T-helper 1 cell treated with Interleukin-12 subunit alpha and Interleukin-12 subunit beta and Interleukin-4 antibody, amounts not matched to agents 30 ng/mL and 1 ng/mL, for 36 hours (primary cell): ENCODE data around the gene ADGRV1. TPM values are rescaled to one million over a fixed set of nuclear protein-coding genes. Genes with fewer than 3 reads are reported as not detected.

Experiments
- intact Hi-C: fragments of 100-400 bp; cut with micrococcal nuclease; formaldehyde crosslinking; loops from one replicate; pipeline ENCODE4 v1.15.1; 2024
- total RNA-seq: library from RNA; stranded (reverse); gene quantifications from 2 replicates; pipeline ENCODE4 v1.2.3, GENCODE V29; 2022

ADGRV1 gene
- total RNA-seq, 1 donor from 2014 or later: 0.05 TPM

DNA sequence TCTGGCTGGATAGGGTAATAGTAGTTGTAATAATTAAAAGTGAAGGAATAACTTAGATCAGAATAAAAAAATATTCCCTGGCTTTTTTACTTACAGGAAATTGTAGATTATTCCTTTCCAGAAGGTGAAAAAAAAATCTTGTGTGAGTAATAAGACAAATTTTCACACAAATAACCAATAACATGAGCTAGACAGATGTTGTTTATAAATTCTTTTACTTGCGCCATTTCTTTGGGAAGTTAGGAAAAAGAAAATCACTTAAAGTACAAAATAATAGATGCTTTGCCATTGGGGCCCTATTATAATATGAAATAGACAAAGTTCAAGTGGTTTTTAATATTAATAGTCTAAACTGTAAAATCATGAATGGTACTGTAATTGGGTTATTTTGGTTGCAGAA, 620.4 kb downstream of the ADGRV1 start:
- intact Hi-C loops: no loop called here

DNA sequence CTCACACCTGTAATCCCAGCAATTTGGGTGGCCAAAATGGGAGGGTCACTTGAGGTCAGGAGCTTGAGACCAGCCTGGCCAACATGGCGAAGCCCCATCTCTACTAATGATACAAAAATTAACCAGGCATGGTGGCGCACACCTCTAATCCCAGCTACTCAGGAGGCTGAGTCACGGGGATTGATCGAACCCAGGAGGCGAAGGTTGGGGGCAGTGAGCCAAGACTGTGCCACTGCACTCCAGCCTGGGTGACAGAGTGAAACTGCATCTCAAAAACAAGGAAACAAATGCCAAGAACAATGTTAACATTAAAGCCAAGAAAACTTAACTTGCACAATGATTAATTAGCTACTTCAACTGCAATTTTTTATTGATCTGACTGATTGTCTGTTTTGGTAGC, 621.9 kb downstream of the ADGRV1 start:
- intact Hi-C loops: no loop called here

DNA sequence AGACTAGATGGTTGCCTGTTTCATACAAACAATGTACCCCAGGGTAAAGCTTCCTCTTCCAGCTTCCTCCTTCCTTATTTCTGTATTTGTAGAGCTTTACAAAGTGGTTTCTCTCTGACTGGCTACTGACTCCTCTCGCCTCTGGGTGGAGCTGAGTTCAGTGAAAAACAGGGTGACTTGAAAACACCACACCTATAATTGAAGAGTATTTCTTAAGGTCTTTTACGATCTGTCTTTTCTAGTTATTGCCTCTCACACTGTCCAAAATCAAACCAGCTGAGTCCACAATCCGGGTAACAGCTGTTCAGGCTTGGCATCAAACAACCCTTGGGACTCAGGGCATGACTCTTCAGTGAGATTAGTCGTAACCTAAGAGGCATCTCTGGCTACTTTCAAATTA, 624.2 kb downstream of the ADGRV1 start:
- intact Hi-C loops: loop anchor here (2.0 kb wide), 1 partner anchor 20 kb away; no protein-coding TSS in a partner anchor

DNA sequence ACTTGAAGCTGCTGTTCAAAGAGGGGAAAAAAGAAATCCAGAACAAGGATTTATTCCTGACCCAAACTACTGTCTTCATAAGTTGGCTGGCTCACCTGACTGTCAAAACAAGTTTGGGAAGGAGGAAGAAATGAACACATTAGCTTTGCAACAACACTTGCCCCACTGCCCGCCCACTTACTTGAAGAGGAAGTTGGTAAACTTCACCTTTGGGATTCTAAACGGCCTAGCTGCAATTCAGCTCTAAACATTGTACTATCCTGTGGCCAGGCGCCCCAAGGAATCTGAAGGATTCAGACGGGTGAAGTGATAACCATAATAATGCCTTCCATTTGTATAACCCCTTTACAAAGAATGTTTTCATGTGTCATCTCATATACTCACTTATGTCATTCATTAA, 625.1 kb downstream of the ADGRV1 start:
- intact Hi-C loops: loop anchor here (2.0 kb wide), 1 partner anchor 21 kb away; no protein-coding TSS in a partner anchor

DNA sequence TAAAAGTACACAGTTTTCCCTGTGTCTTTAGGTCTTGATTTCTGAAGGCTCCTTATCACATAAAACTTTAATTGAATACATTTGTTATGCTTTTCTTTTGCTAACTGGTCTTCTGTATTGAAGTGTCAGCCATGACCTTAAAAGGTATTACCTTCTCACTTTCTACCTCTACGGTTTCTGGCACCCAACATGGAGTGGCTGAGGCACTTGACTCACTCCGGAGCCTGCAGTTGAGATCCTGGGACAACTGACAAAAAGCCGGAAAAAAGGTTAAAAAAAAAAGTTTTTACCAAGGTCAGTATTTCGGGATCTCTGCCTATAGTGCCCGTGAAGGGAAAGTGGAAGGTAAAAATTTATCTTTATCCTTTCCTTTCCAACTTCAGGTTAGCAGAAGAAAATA, 627.5 kb downstream of the ADGRV1 start:
- intact Hi-C loops: no loop called here

DNA sequence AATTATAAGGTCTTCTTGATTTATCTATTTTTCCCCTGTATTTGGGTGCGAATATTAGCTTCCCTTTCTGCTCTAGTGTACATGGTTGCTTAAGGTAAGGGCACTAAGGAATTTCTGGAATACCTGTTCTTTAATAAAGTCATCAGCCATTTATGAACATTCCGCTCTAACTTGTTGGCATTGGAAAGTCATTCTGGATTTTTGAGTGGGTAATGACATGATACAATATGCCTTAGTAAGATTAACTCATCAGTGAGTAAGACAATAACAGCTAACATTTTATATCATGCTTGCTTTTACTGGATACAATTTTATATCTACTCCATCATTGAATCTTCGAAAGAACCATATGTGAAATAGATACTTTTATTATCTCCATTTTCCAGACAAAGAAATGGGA, 628.4 kb downstream of the ADGRV1 start:
- intact Hi-C loops: no loop called here

DNA sequence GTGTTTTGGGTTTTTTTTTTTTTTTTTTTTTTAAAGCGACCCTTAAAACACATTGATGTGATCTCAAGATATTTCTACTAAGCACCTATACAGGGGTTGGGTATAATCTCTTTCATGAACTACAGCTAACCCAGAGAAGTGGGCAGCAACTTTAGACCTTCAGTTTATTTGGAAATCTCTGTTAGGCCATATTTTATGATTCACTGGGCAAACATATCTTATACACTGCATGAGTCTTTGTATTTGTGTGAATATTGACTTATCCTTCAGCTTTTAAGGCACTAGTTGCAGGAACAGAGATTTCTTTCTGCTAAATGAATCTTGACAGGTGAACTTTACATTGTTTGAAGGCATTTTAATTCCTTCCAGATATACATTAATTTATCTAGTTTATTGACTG, 630.2 kb downstream of the ADGRV1 start:
- intact Hi-C loops: no loop called here

DNA sequence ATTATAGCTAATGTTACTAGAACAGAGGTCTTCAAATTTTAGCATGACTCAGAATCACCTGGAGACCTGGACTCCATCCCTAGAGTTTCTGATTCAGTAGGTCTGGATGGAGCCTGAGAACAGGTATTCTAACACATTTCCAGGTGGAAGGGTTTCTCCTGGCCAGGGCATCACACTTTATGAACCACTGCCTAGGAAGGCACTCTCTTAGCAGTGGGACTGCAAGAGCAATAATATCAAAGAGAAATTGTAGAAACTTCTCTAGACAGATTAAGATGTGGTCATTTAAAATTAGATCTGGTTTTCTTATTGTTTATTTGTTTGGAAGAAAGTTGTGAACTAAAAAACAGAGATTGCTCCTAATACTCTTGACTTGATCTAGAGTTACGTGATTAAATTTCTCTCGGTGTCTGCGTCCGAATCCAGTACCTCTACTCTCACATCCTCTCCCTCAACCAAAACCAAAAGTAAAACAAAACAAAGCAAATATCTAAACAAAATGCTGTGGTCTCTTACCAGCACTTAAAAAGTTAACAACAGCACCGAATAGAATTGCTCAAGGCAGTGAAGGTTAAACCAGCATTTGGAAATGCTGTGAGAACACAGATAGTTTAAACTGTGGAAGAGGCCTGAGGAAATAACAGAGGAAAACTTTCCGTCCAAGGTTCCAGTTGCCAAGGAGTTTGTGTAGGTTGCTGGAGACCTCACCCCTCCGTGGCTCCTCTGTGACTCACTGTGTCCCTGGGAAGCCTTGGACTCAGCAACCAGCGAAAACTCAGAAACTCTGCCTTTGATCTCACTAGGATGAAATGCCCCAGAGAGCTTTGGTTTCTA, 631.1 kb downstream of the ADGRV1 start:
- intact Hi-C loops: no loop called here

DNA sequence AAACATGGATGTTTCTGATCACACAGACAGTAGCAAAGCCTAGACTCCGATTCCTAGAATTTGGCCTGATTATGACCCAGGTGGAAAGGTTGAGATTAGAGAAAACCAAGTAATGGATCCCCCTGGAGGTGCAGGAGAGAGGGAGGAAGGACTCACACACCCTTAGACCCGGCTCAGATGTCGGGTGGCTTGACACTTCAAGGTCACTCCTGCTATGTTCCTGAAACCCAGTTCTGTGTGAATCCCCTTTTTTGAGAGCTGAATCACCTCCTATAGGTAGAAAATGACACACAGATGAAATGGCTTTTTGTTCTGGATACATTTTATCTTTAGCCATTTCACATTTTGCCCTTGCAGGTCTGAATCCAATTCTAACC, 631.7 kb downstream of the ADGRV1 start:
- intact Hi-C loops: no loop called here

DNA sequence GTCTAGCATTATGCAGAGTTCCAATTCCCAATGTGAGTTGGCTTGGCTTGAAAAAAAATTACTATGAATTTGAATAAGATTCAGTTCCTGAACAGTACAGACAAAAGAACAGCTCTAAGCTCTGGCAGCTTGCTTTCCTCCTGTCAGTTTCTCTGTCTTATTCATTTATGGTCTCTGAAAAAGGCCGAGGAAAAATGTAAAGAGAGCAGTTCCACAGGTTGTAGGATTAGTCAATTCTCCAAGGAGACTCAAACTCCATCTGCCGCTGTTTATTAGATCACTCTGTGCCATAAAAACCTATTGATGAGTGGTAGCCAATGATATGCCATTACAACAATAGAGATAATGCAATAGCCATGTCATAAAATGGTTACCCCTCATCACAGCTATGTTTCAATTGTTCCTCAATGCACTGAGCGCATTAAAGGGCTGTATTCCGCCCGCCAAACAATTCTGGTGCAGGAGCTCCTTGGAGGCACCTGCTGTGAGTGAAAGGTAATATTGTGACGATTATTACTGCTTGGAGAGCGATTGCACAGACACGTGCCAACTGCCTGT, 636.3 kb downstream of the ADGRV1 start:
- intact Hi-C loops: no loop called here

DNA sequence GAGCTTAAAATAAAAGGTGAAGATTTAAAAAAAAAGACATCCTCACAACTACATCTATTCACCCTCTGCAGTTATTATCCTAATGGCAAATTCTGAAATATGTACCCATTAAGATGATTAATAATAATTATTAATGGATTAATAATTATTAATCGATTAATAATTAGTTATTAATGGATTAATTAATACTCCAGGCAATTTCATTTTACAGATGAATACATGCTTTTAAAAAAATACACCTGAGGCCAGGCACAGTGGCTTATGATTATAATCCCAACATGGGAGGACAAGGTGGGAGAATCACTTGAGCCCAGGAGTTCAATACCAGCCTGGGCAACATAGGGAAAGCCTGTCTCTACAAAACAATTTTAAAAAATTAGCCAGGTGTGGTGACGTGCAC, 642.1 kb downstream of the ADGRV1 start:
- intact Hi-C loops: no loop called here

DNA sequence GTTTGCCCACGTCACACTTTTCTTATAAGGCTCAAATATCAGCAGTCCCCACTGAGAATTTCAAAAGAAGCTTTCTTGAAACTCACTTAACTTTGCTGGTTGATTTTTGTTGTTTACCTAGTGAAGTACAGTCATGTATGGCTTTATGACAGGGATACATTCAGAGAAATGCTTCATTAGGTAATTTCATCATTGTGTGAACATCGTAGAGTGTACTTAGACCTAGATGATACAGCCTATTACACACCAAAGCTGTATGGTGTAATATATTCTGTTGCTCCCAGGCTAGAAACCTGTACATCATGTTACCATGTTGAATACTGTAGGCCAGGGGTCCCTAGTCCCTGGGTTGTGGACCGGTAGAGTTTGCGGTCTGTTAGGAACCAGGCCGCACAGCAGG, 647.5 kb downstream of the ADGRV1 start:
- intact Hi-C loops: no loop called here

DNA sequence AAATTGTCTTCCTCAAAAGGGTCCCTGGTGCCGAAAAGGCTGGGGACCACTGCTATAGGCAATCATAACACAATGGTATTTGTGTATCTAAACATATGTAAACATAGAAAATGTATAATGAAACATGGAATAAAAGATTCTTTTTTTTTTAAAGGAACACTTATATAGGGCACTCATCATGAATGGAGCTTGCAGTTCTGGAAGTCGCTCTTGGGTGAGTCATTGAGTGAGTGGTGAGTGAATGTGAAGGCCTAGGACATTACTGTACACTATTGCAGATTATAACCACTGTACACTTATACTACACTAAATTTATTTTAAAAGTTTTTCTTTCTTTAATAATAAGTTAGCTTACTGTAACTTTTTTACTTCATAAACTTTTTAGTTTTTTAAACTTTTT, 648.1 kb downstream of the ADGRV1 start:
- intact Hi-C loops: no loop called here

DNA sequence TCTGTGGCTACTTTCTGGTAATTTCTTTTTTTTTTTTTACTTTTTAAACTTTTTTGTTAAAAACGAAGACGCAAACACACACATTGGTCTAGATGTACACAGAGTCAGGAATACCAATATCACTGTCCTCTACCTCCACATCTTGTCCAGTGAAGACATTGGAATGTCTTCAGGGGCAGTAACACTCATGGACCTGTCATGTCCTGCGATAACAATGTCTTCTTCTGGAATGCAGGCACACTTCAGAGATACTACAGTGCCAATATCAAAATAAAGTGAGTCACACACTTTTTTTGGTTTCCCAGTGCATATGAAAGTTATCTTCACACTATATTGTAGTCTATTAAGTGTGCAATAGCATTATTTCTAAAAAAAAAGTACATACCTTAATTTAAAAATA, 648.7 kb downstream of the ADGRV1 start:
- intact Hi-C loops: no loop called here

DNA sequence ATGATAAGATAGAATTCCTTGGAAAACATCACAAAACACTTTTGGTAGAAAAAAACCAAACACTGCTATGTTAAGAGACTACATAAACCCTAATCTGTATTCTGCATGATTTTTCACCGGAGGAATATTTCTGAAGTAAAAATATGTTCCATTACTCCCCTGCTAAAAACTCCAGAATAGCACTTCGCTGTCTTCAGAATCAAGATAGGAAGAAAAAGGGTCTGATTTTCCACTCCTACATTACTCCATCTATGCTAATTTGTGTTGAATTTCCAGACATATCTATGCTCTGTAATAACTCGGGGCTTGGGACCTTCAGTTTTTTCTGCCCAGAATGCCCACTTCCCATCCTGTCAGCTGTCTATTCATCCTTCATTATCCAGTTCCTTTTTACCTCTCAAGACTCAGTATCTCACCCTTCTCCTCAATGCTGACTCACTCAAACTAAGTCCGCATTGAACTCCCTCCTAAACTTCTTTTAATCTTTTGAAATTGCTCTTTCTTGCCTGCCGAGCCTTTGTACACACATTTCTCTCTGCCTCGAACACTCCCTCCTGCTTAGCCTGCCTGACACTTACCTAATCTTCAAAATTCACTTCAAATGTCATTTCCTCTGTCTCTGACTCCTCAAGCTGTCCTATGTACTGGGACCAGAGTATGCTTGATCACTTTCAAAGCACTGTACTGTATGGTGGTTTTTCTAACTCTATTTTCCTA, 653.6 kb downstream of the ADGRV1 start:
- intact Hi-C loops: no loop called here

DNA sequence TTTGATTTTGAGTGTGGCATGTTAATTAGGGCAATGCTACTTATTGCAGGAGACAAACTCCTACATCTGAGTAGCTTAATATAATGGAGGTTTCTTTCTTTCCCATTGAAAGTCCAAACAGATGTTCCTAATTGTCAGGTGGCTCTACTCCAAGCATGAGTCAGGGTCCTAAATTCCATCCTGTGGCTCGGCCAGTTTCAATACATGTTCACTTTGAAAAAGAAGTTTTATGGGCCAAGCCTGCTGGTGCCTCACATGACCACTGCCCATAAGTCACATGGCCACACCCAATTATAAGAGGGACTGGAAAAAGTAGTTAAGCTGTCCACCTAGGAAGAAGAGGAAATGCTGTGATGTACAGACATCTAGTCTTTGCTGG, 654.1 kb downstream of the ADGRV1 start:
- intact Hi-C loops: no loop called here

Other genes starting within 250 kb of the ADGRV1 start
- gene CETN3, start 149.0 kb upstream of the ADGRV1 start, total RNA-seq: 21.4 and 22.3 TPM in 2 replicates
- gene MBLAC2, start 84.0 kb upstream of the ADGRV1 start, total RNA-seq: 5.3 and 5.5 TPM in 2 replicates
- gene POLR3G, start 83.9 kb upstream of the ADGRV1 start, total RNA-seq: 5.1 and 6.0 TPM in 2 replicates
- 24.2 and 24.3 TPM in 2 replicates for gene LYSMD3, start 29.2 kb upstream of the ADGRV1 start, total RNA-seq